ENCODE measurements around the gene OR2T6. TPM values are rescaled to one million over a fixed set of nuclear protein-coding genes. Genes with fewer than 3 reads are reported as not detected.

Gene OR2T6
- total RNA-seq, result not detected

GRCh38 chr1:248375446-248375845 is at the start of gene OR2T6:
Gene OR2T6 (plus strand): TSS chr1:248375746. CDS start chr1:248387609, 11,863 bp downstream.
- no peak within 1 kb of the TSS for H3K27ac ChIP-seq
- no peak for DNase-seq
- no peak within 1 kb of the TSS for H3K4me3 ChIP-seq (replicated peaks in 1 of 3)
- no peaks in the 10 kb centered on the region for H3K9me3 ChIP-seq
- no peaks in the 10 kb centered on the region for H3K27me3 ChIP-seq
- no peaks in the 10 kb centered on the region for H3K4me1 ChIP-seq
- intact Hi-C loops (cut with DNase I), result no loop called here
- no peaks in the 10 kb centered on the region for H3K36me3 ChIP-seq
- TF ChIP-seq POLR2A (IDR thresholded peaks at IDR 0.05) (no peak), CTCF (IDR thresholded peaks at IDR 0.05) (no peak)

GRCh38 chr1:248343451-248343850 is 32.1 kb upstream of the OR2T6 start:
- H3K9me3 ChIP-seq, result no peaks in the 10 kb centered on the region
- 57 to 58% methylated on average over 3 of the region's 3 CpGs for WGBS, 2 donors
- no peaks in the 10 kb centered on the region for H3K4me1 ChIP-seq
- no peaks in the 10 kb centered on the region for H3K36me3 ChIP-seq
- H3K27ac ChIP-seq, result no peak overlapping the region
- intact Hi-C loops (cut with DNase I), result no loop called here
- TF ChIP-seq CTCF (IDR thresholded peaks at IDR 0.05) (no peak), POLR2A (IDR thresholded peaks at IDR 0.05) (no peak)
- DNase-seq, result no peak
- H3K4me3 ChIP-seq (replicated peaks in 1 of 3), result no peak overlapping the region
- H3K27me3 ChIP-seq, result no peaks in the 10 kb centered on the region

GRCh38 chr1:248348475-248348874 is 27.1 kb upstream of the OR2T6 start, which contains the start of gene OR14C36:
Gene OR14C36 (plus strand): TSS chr1:248348775. CDS start chr1:248348775, 0 bp downstream.
- Histone ChIP-seq H3K4me1 (no peaks in the 10 kb centered on the region), H3K9me3 (no peaks in the 10 kb centered on the region), H3K27me3 (no peaks in the 10 kb centered on the region), H3K36me3 (no peaks in the 10 kb centered on the region), H3K4me3 (replicated peaks in 1 of 3) (no peak within 1 kb of the TSS), H3K27ac (no peak within 1 kb of the TSS)
- TF ChIP-seq CTCF (IDR thresholded peaks at IDR 0.05) (no peak), POLR2A (IDR thresholded peaks at IDR 0.05) (no peak)
- no peak for DNase-seq
- intact Hi-C loops (cut with DNase I), result no loop called here
- WGBS, 2 donors, result 74 to 79% methylated on average over 4 of the region's 4 CpGs

GRCh38 chr1:248359415-248359814 is 16.1 kb upstream of the OR2T6 start:
- H3K27ac ChIP-seq, result no peak overlapping the region
- no peaks in the 10 kb centered on the region for H3K36me3 ChIP-seq
- WGBS, 2 donors, result 81% methylated on average over 3 of the region's 3 CpGs
- no peak overlapping the region for H3K4me3 ChIP-seq (replicated peaks in 1 of 3)
- intact Hi-C loops (cut with DNase I), result no loop called here
- H3K9me3 ChIP-seq, result no peaks in the 10 kb centered on the region
- TF ChIP-seq CTCF (IDR thresholded peaks at IDR 0.05), result no peak
- no peak for TF ChIP-seq POLR2A (IDR thresholded peaks at IDR 0.05)
- no peaks in the 10 kb centered on the region for H3K4me1 ChIP-seq
- DNase-seq, result no peak
- H3K27me3 ChIP-seq, result no peaks in the 10 kb centered on the region

- TF ChIP-seq POLR2A (IDR thresholded peaks at IDR 0.05), result no peak
- TF ChIP-seq CTCF (IDR thresholded peaks at IDR 0.05), result no peak
- Histone ChIP-seq H3K4me3 (replicated peaks in 1 of 3) (no peak within 1 kb of the TSS), H3K27me3 (no peaks in the 10 kb centered on the region), H3K36me3 (no peaks in the 10 kb centered on the region), H3K4me1 (no peaks in the 10 kb centered on the region), H3K9me3 (no peaks in the 10 kb centered on the region), H3K27ac (no peak within 1 kb of the TSS)
- intact Hi-C loops (cut with DNase I), result no loop called here
- DNase-seq, result no peak
- 35 to 51% methylated on average over 3 of the region's 3 CpGs for WGBS, 2 donors
These were observed 14.3 kb upstream of the OR2T6 start, which contains the start of gene OR2T4 for GRCh38 chr1:248361121-248361715. Gene OR2T4 (plus strand): TSS chr1:248361665. CDS start chr1:248361665, 0 bp downstream.

All from thyroid gland (tissue), 4 donors.